ENCODE data around the gene FLAD1. TPM values are rescaled to one million over a fixed set of nuclear protein-coding genes. Genes with fewer than 3 reads are reported as not detected.
A peak's percentile ranks its signal among the peaks of the same experiment; 100 is the strongest.

FLAD1 gene
- total RNA-seq, 1 donor from 2014 or later, result 20.6 TPM

DNA sequence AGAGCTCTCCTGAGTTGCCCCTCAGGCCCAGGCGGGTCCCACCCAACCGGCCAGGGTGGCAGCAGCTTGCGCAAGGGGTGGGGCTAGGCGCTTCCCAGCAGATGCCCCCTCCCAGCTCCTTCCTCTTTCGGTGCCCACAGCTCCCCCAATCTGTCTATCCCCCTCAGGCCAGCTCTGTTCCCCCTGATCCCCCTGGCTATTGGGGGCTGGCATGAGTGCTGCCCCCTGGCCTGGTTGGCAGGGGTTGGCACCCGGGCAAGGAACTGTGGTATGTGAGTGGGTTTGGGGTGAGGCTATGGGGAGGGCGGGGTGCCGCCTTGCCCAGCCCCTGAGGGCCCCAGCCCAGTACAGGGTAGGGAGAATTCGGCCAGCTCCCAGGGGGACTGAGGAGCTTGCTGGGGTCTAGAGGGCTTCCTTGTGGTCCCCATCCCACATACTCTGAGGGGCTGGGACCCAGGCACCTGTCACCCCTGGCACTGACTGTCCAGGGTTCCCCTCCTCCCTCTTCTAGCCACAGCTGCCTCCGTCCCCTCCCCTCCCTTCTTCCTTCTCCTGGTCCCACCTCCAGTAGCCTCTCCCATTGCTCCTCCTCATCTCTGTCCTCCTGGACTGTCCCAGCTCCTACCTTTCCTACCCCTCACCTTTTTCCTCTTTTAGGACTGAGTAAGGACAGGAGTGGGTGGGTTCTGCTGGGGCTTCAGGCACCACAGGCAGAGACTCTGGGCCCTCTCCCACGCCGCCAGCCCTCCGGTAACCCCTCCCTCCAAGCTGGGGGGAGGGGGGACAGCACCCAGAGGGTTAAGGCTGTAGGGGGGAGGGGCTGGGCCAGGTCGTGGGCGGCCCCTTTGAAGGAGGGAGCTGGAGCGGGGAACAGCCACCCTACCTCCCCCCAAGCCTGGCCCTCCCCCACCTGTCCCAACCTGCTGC, 25.1 kb downstream of the FLAD1 start:
- peaks cover 96% of the 10 kb centered on the region for H3K4me1 ChIP-seq
- no peak for DNase-seq (ENCODE audit: extremely low spot score in 2 of 2)
- peak overlapping the region; percentile 29 to 42 for H3K4me3 ChIP-seq
- H3K36me3 ChIP-seq, result no peaks in the 10 kb centered on the region
- H3K9me3 ChIP-seq, result no peaks in the 10 kb centered on the region
- H3K27me3 ChIP-seq, result no peaks in the 10 kb centered on the region
- intact Hi-C loops (cut with DNase I), result no loop called here
- H3K27ac ChIP-seq, result peak overlapping the region; percentile 99
- peak in 1 of 2 donors; percentile 28 for TF ChIP-seq POLR2AphosphoS5 (IDR thresholded peaks at IDR 0.05; ENCODE audit: insufficient read depth in 1 of 2, low read depth in 1 of 2)
- TF ChIP-seq, protein P1, sequence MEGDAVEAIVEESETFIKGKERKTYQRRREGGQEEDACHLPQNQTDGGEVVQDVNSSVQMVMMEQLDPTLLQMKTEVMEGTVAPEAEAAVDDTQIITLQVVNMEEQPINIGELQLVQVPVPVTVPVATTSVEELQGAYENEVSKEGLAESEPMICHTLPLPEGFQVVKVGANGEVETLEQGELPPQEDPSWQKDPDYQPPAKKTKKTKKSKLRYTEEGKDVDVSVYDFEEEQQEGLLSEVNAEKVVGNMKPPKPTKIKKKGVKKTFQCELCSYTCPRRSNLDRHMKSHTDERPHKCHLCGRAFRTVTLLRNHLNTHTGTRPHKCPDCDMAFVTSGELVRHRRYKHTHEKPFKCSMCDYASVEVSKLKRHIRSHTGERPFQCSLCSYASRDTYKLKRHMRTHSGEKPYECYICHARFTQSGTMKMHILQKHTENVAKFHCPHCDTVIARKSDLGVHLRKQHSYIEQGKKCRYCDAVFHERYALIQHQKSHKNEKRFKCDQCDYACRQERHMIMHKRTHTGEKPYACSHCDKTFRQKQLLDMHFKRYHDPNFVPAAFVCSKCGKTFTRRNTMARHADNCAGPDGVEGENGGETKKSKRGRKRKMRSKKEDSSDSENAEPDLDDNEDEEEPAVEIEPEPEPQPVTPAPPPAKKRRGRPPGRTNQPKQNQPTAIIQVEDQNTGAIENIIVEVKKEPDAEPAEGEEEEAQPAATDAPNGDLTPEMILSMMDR (IDR thresholded peaks at IDR 0.05), result no peak

DNA sequence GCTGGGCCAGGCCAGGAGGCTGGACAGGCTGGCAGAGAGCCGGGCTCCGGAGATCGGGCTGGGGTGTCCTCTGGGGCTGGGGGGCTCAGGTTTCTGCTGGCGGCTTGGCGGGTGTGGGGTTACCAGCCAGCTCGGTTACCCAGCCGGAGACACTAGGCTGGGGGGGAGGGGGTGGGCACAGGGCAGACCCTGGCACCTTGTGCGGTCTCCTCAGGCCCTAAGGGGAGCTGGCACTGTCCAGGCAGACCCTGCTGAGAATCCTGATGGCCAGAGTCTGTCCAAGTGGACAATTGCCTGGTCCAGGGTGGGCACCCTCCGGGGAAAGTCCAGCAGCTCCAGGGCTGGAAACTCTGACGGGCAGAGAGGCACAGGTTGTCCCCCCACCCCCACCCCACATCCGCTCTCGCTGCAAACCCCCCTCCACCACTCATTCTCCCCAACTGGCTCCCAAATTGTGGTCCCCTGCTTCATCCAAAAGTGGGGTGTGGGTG, 26.1 kb downstream of the FLAD1 start:
- peaks cover 93% of the 10 kb centered on the region for H3K4me1 ChIP-seq

DNA sequence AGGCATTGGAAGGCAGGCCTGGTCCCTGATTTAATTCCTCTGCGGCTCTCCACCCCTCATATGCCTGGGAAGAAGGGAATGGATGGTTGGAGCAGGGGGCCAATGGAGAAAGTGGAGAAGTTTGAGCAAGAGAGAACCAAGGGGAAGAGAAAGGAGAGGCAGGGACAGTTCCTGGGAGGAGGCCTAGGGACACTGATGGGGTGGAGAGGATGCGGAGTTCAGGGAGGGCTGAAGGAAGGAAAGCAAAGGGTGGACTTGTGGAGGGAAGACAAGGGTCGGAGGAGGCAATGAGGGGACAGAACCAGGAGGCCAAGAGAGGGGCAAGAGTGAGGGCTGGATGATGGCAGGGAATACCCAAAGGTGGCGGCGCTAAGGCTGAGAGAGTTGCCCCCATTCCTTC, 26.6 kb downstream of the FLAD1 start:
- H3K27me3 ChIP-seq, result no peaks in the 10 kb centered on the region
- H3K36me3 ChIP-seq, result peaks cover 0 to 6% of the 10 kb centered on the region in 2 donors
- H3K4me1 ChIP-seq, result peaks cover 90% of the 10 kb centered on the region
- DNase-seq (ENCODE audit: extremely low spot score in 2 of 2), result no peak
- peak overlapping the region; percentile 29 to 42 for H3K4me3 ChIP-seq
- TF ChIP-seq POLR2AphosphoS5 (IDR thresholded peaks at IDR 0.05; ENCODE audit: insufficient read depth in 1 of 2, low read depth in 1 of 2) (no peak), POLR2A (IDR thresholded peaks at IDR 0.05) (no peak)
- TF ChIP-seq, protein P1 (IDR thresholded peaks at IDR 0.05), result no peak
- intact Hi-C loops (cut with DNase I), result no loop called here
- H3K27ac ChIP-seq, result peak overlapping the region; percentile 99
- H3K9me3 ChIP-seq, result no peaks in the 10 kb centered on the region

More for the DNA sequence above, 26.1 kb downstream of the FLAD1 start:
- intact Hi-C loops (cut with DNase I), result no loop called here
- TF ChIP-seq POLR2AphosphoS5 (IDR thresholded peaks at IDR 0.05; ENCODE audit: insufficient read depth in 1 of 2, low read depth in 1 of 2), result no peak
- TF ChIP-seq POLR2A (IDR thresholded peaks at IDR 0.05), result no peak
- TF ChIP-seq, protein P1 (IDR thresholded peaks at IDR 0.05), result no peak
- Histone ChIP-seq H3K36me3 (peaks cover 0 to 1% of the 10 kb centered on the region in 2 donors), H3K9me3 (no peaks in the 10 kb centered on the region), H3K27ac (peak overlapping the region; percentile 99), H3K4me3 (peak overlapping the region; percentile 29 to 42), H3K27me3 (no peaks in the 10 kb centered on the region)
- no peak for DNase-seq (ENCODE audit: extremely low spot score in 2 of 2)

DNA sequence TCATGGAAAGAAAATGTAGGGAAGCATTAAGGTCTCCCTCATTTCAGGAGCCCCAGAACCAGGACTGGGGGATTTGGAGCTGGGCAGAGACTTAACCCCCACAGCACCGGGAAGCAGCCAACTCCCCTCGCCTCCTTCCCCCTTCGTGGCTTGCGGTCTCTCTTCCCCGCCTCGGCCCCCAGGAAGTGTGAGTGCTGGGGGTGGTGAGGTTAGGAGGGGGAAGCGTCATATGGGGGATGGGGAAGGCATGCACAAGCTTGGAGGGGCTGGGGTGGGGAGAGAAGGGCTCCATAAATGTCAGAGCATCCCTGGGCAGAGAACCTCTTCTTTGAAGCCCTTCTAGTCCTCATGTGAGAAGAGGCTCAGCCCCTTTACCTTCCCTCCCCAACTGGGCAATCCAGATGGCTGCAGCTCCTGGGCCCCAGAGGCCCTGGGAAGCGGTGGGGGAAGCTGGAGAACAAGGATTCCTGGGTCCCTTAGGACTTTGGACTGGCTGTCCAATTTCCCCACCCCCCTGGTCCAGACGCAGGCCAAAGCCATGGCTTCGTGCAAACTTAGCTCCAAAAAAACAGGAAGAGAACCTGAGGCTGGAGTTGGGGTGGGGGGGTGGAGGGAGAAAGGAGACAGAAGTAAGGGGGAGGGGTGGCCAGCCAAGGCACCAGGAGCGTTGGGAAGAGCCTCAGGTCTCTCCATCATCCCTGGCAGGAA, 27.2 kb downstream of the FLAD1 start:
- Histone ChIP-seq H3K27me3 (no peaks in the 10 kb centered on the region), H3K9me3 (no peaks in the 10 kb centered on the region), H3K4me1 (peaks cover 90% of the 10 kb centered on the region), H3K27ac (peak overlapping the region; percentile 99), H3K4me3 (peak overlapping the region in 1 of 2 donors; percentile 42), H3K36me3 (peaks cover 0 to 12% of the 10 kb centered on the region in 2 donors)
- no peak for DNase-seq (ENCODE audit: extremely low spot score in 2 of 2)
- TF ChIP-seq POLR2A (IDR thresholded peaks at IDR 0.05) (no peak), POLR2AphosphoS5 (IDR thresholded peaks at IDR 0.05; ENCODE audit: insufficient read depth in 1 of 2, low read depth in 1 of 2) (no peak)
- TF ChIP-seq, protein P1 (IDR thresholded peaks at IDR 0.05), result no peak
- intact Hi-C loops (cut with DNase I), result no loop called here
